Measurements from ENCODE around the gene MDC1.
A peak's percentile ranks its signal among the peaks of the same experiment; 100 is the strongest.
"Not testable (repeated sequence)": the region's sequence is repeated elsewhere in the genome, so short reads cannot be mapped to it uniquely, and the experiment has no call there.

Gene MDC1, protein sequence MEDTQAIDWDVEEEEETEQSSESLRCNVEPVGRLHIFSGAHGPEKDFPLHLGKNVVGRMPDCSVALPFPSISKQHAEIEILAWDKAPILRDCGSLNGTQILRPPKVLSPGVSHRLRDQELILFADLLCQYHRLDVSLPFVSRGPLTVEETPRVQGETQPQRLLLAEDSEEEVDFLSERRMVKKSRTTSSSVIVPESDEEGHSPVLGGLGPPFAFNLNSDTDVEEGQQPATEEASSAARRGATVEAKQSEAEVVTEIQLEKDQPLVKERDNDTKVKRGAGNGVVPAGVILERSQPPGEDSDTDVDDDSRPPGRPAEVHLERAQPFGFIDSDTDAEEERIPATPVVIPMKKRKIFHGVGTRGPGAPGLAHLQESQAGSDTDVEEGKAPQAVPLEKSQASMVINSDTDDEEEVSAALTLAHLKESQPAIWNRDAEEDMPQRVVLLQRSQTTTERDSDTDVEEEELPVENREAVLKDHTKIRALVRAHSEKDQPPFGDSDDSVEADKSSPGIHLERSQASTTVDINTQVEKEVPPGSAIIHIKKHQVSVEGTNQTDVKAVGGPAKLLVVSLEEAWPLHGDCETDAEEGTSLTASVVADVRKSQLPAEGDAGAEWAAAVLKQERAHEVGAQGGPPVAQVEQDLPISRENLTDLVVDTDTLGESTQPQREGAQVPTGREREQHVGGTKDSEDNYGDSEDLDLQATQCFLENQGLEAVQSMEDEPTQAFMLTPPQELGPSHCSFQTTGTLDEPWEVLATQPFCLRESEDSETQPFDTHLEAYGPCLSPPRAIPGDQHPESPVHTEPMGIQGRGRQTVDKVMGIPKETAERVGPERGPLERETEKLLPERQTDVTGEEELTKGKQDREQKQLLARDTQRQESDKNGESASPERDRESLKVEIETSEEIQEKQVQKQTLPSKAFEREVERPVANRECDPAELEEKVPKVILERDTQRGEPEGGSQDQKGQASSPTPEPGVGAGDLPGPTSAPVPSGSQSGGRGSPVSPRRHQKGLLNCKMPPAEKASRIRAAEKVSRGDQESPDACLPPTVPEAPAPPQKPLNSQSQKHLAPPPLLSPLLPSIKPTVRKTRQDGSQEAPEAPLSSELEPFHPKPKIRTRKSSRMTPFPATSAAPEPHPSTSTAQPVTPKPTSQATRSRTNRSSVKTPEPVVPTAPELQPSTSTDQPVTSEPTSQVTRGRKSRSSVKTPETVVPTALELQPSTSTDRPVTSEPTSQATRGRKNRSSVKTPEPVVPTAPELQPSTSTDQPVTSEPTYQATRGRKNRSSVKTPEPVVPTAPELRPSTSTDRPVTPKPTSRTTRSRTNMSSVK (N-terminal part only)

DNA sequence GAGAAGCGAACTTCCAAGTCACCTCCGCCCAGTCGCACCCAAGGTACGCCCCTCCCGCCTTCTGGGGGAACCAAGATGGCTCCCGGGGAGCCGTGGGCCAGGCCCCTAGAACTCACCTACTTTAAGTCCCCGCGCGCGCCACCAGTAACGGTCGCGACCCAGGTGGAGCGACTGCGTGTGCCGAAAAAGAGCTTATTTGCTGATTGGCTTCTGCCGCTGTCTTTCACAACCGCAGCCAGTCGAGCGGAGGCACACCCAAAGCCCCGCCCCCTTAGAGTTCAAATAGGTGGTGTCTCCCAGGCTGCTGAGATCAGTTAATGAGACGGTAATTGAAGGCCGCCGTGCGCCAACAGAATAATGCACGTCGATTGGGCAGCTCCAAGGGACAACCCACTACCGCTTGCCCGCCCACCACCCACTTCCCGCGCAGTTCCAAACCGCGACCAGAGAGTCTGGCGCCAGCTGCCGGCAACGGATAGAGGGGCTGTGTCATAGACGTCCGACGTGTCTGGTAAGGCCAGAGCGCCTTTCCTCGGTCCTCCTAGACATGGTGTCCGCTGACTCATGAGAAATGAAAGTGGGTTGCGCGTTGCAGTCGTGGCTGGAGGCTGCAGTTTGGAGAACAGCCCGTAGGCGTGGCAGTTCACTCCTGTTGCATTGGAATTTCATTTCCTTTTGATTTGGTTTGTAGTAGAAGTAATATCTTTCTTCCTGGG, at the start of gene MDC1:
Gene MDC1, minus strand, starts transcription at position 153 of the 716 bp plus-strand sequence. CDS start 2,106 bp downstream, outside the sequence.
- peak; percentile 100 for DNase-seq (ENCODE audit: low read depth, low spot score)

DNA sequence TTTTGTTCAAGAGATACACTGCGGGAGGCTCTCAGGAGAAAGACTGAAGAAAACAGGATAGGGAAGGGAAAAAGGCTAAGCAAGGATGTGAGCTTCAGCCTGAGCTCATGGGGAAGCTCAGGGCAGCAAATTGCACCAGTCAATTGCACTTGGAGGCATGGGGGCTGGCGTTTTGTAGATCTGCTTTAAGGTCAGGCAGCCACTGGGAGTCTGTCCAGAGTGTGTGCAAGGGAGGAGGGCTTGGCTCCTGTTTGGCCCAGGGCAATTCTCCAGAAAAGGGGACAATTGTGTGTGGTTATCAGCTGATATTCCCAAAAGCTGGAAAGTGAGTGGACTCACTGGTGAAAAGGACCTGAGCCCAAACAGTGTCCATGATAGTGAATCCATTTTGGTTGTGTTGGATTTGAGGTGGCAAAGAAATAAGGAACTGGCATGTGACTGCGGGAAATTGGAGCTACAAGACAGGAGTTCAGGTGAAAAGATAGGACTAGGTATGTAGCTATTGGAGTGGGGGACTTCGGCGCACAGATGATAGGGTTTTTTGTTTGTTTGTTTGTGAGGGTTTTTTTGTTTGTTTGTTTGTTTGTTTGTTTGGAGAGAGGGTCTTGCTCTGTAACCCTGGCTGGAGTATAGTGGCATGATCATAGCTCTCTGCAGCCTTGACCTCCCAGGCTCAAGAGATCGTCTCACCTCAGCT, 49.5 kb upstream of the MDC1 start:
- no peak for DNase-seq (ENCODE audit: low read depth, low spot score)

DNA sequence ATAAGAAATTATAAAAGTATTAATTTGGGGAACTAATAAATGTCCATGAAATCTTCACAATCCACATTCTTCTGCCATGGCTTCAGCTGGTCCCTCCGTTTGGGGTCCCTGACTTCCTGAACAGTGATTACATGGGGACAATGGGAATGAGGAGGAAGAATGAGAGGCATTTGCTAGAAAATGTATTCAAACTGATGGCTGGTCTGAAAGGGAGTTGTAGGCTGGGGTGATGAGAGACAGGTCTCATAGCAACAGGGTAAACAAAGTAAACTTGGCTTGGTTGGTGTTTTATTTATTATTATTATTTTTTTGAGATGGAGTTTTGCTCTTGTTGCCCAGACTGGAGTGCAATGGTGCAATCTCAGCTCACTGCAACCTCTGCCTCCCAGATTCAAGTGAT, 48.4 kb upstream of the MDC1 start:
- DNase-seq (ENCODE audit: low read depth, low spot score): not testable (repeated sequence)

DNA sequence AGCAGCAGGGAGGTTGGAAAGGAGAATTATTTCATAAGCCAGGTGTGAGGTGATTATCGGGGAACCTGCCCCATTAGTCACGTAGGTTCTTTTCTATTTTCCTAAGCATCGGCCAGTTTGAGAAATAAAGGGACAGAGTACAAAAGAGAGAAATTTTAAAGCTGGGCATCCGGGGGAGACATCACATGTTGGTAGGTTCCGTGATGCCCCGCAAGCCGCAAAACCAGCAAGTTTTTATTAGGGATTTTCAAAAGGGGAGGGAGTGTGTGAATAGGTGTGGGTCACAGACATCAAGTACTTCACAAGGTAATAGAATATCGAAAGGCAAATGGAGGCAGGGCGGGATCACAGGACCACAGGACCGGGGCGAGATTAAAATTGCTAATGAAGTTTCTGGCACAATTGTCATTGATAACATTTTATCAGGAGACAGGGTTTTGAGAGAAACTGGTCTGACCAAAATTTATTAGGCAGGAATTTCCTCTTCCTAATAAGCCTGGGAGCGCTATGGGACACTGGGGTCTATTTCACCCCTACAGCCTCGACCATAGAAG, 47.5 kb upstream of the MDC1 start:
- not testable (repeated sequence) for DNase-seq (ENCODE audit: low read depth, low spot score)

DNA sequence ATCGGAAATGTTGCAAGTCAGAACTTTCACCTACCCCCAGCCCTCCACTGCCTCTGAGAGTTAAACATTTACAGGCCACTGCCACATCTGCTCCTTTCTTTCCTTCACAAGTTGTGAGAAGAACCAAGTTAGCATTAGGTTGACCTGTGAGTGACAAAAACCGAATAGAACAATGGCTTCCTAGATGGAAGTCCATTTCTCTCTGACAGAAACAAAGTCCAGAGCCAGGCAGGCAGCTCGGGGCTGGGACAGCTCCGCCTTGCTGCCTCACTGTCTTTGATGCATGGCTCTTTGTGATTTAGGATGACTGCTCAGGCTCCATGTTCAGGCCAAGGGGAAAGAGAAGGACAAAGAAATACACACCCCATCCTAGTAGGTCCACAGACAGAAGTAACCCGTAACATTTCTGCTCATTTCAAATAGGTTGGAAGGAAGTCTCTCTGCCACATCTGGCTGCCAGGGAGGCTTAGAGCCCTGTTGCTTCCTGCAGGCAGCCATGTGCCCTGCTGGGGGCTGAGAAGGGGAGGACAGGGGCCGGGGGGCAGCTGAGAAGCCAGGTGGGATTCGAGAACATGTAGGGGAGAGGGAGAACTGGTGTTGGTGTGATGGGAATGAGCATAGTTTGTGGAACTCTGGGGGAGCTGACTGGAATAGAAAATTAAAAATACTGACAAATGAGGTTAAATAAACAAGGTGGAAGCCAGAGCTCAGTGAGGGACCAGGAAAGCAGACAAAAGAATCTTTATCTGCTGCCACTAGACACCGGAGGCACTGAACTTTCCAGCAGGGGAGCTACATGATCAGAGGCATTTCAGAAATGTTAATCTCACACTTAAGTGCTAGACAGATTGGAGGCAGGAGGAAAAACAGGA, 46.8 kb upstream of the MDC1 start:
- no peak for DNase-seq (ENCODE audit: low read depth, low spot score)

DNA sequence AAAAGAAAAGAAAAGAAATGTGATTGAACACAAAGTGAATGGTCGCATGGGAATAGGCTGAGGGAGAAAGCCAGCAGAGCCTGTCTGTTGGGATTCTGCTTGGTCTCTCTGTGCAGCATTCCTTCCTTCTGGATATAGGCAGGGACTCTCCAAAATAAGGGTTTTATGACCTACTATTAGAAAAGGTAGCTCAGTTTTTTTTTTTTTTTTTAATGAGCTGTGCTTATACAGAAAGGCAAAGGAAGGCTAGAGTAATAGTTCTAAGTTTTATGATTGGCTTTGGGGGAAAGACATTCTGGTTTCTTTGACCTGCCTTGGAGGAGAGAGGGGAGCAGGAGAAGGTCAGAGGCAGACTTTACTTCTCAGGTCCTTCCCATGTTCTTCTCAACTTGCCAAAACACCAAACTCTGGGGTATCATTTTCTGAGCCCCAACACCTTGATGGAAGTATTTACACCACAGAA, 46.1 kb upstream of the MDC1 start:
- DNase-seq (ENCODE audit: low read depth, low spot score): no peak

DNA sequence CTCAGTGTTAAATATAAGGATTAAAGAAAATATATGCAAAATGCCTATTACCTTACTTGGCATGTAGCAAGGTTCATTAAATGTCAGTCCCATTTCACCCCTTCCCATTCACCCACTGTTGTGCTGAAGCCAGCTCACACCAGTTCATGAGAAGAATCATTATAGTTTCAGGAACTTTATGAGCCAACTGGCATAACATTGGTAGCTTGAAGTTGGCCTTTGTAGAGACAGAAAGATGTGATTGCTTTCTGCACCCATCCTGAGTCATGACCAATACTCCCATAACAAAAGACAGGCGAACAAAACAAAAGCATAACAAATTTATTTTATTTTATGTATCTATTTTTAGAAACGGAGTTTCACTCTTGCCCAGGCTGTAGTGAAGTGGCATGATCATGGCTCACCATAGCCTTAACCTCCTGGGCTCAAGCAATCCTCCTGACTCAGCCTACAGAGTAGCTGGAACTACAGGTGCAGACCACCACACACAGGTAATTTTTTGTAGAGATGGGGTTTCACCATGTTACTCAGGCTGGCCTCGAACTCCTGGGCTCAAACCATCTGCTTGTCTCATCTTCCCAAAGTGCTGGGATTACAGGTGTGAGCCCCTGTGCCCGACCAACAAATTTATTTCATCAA, 44.8 kb upstream of the MDC1 start:
- DNase-seq (ENCODE audit: low read depth, low spot score): no peak

DNA sequence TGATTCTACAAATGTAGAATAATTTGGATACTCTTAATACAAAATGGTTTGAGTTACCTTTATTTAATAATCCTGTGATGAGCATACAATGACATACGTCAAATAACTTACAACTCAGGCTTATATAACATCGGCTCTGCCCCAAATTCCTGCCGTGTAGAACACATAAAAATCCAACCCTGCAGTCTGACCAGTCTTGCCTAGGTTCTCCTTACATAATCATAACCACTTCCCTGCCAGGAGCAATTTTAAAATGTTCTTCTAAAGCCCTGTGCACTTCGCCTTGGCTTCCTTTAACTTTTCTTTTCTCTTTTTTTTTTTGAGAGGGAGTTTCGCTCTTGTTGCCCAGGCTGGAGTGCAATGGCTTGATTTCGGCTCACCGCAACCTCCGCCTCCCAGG, 43.5 kb upstream of the MDC1 start:
- no peak for DNase-seq (ENCODE audit: low read depth, low spot score)

DNA sequence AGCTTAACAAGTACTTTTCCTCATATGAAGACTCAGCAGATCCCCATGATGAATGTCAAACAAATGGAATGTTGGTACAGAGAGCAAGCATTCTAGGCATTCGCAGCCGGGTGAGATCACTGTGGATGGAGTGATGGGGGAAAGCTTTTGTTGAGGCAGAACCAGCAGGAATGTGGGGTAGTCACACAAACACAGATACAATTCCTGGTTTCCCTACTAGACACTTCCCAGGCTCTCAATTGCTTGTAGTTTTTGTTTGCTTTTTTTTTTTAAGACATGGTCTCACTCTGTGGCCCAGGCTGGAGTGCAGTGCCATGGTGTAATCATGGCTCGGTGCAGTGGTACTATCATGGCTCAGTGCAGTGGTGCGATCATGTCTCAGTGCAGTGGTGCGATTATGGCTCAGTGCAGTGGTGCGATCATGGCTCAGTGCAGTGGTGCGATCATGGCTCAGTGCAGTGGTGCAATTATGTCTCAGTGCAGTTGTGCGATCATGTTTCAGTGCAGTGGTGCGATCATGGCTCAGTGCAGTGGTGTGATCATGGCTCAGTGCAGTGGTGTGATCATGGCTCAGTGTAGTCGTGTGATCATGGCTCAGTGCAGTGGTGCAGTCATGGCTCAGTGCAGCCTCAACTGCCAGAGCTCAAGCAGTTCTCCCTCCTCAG, 42.6 kb upstream of the MDC1 start:
- DNase-seq (ENCODE audit: low read depth, low spot score): no peak

DNA sequence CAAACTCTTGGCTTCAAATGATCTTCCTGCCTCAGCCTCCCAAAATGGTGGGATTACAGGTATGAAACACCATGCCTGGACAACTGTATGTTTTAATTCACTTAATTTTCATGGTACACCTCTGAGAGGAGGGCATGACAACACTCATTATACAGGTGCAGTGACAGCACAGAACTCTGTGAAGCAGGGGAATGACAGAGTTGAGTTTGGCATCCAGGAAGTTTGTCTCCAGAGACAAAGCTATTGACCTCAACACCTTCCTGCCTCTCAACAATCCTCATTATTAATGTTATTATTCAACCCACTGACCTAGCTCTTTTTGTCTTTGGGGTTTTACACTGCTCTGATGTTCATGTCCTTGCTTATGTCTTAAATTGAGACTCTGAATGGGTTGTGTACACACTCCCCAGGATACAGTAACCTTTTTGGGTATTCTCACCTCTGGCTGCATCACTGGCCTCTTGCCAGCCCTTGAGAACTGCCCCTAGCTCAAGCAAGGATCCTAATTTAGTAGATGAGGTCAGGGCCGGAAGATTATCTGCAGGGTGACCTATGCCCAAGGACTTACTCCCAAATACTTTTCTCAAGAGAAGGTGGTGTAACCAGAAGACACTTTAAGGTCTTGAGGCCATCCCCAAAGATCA, 40.3 kb upstream of the MDC1 start:
- no peak for DNase-seq (ENCODE audit: low read depth, low spot score)

DNA sequence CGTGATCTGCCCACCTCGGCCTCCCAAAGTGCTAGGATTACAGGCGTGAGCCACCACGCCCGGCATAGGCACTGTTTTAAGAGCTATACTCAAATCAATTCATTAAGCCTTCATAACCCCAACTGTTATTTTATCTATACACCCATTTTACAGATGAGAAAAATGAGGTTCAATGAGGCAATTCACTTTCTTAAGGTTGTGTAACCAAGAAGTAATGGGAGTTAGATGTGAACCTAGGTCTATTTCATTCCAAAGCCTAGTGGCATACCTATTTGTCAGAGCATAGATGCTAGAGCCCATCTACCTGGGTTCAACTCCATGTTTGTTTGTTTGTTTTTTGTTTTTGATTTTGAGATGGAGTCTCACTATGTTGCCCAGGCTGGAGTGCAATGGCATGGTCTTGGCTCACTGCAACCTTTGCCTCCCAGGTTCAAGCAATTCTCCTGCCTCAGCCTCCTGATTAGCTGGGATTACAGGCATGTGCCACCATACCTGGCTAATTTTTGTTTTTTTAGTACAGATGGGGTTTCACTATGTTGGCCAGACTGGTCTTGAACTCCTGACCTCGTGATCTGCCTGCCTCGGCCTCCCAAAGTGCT, 39.4 kb upstream of the MDC1 start:
- not testable (repeated sequence) for DNase-seq (ENCODE audit: low read depth, low spot score)

DNA sequence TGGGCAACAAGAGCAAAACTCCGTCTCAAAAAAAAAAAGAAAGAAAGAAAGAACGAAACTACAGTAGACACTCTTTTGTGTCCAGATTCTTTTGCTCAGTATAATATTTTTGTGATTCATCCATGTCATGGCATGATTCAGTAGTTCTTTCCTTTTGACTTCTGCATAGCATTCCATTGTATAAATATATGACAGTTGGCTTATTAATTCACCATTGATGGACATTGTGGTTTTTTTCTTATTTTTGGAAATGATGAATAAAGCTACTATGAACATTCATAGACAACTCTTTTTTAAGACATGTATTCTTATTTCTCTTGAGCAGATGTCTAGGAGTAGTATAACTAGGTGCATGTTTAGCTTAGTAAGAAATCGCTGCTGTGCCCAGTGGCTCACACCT, 37.5 kb upstream of the MDC1 start:
- no peak for DNase-seq (ENCODE audit: low read depth, low spot score)

DNA sequence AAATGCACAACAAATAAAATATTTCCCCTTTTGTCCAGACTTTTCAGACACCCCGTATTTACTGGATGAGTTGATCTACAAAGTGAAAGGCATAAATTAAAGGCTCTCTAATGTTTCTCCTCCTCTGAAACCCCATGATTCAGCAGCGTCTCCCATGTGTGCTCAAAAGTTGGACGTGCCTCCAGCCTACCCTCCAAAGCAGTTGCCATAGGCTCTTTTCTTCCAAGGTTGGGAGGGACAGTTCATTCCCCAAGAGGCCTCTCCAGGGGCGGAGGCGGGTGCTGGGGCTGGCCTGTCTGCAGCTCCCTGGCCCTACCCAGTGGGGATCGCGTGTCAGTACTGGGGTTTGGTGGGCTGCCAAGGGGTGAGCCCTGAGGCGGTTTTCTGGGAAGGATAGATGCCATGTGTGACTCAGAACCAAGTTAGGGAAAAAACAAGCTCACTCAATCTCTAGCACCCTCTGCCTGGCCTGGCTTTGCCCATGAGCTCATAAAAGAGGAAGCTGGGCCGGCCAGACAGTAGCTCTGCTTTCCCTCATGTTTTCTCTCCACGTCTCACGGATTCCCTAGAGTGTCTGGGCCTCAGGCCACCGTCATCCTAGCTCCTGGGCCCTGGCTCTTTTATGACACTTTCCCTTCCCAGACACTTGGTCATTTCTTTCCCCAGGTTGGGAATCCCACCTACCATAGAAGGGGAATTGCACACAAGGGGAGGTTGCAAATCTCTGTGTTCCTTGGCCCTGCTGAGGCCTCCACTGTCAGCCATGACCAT, 35.3 kb upstream of the MDC1 start:
- peak; percentile 95 for DNase-seq (ENCODE audit: low read depth, low spot score)

DNA sequence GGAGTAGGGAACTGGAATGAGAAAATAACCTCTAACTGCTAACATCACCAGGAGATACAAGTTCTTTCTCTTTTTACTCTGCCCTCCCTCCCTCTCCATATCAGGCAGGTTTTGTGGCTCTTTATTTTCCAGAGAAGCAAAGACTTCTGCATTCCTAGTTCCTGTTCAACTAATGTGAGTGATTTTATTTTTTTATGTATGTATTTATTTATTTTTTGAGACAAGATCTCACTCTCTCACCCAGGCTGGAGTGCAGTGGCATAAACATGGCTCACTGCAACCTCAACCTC, 33.2 kb upstream of the MDC1 start:
- no peak for DNase-seq (ENCODE audit: low read depth, low spot score)

DNA sequence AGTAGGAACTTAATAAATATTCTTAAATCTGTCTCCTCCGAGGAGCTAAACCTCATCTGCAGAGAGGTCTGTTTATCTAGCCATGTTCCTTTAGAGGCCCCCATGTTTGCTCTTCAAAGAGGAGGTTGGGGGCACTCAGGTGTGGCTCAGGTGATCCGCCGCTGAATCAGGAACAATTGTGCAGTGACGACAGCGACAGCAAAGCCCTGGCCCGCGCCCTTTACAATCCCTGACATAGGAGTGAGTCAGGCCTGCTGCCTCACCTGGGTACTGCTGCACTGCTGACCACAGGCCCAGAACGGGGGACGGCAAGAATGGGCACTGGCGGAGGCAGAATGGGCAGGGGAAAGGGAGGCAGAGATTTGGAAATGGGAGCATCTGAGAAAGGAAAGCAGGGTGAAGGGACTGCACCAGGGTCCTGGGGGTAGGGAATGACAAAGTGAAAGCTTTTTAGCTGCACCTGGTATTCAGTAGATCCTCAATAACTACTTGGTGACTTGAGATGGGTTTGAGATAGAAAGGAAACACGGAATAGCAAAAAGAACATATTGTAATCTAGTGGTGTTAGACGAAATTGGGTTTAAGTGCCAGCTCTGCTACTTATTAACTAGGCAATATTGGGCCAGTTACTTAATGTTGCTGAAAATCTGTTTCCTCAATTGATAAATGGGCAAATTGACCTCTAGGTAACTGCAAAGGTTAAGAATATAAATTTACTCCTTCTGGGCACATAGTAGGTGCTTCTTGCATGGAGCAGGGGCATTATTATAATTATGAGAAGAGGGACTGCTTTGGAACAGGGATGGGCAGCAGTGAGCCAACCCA, 32.7 kb upstream of the MDC1 start:
- DNase-seq (ENCODE audit: low read depth, low spot score): no peak
